ENCODE data around the gene PAWR. TPM values are rescaled to one million over a fixed set of nuclear protein-coding genes. Genes with fewer than 3 reads are reported as not detected.
A peak's percentile ranks its signal among the peaks of the same experiment; 100 is the strongest.

The PAWR gene
- total and polyA plus RNA-seq, 2 of the 13 experiments (the other 11 are each of a cell fraction or from before 2014, with no cell fraction given), result 29.1 to 36.1 TPM

DNA sequence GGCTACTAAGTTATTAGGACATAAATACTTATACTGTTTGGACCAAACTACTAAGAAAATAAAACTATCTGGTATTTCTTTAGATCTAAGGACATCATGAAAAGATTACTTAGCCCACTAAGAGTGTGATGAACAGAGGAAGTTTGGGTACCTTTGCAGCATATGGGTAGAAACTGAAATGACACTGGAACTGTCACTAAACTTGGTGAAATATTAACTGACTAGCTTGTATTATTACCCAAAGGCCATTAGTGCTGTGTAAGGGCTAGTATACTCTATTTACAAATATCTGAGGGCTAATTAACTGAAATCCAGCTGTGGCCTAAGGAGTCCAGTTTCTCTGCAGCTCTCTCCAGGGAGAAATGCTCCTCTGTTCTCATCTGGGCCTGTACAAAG is 45.5 kb downstream of the PAWR start (continued):
- TF ChIP-seq ZBTB33 (CRISPR knock-in tag; IDR thresholded peaks at IDR 0.05) (no peak), NR2C2 (CRISPR knock-in tag; IDR thresholded peaks at IDR 0.05; ENCODE audit: borderline replicate concordance) (no peak), ZFP36L1 (CRISPR knock-in tag; IDR thresholded peaks at IDR 0.05) (no peak), SOX13 (IDR thresholded peaks at IDR 0.05) (no peak), SOX13 (CRISPR knock-in tag; conservative IDR thresholded peaks at IDR 0.05 in 1 of 2, IDR thresholded peaks at IDR 0.05 in 1 of 2) (0 out of 4 replicates have a peak, but pooled peaks of 1 of the 2 experiments have one; percentile 5)

DNA sequence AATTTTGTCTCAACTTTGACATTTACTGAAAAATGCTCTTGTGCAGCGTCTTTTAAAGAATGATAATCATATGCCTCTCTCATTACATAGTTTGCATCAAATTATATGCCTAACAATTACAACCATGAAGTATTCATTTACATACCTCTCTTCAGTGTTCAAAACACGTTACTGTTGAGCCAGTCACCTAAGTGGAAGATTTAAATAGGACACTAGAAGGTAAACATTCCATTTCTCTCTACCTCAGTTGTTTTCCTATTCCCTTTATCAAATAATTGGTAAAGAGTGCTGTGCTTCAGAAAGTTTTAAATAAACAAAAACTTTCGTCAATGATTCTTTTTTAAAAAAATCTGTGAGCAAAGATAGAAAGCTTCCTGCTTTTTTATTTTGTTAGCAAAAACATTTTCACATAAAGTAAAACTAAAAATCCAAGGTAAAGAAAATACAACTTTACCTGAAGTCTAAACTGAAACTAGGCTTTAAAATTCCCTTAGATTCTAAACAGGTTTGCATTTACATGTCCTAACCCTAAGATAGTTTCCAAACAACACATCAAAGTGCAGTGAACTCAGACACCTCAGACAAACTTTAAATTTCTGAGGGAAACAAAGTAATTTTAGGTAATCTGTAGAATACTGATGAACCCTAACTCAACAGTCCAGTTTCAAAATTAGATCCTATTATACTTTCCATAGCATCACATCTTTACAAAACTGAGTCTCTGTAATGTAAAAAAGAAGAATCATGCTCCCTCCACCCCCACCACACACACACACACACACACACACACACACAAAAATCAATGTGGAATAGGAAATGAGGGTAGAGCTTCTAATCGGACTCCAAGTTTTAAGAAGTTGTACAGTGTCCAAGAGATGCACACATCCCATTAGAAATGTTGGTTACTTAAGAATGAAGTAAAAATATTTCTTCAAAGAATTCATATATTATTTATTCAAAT is 46.2 kb downstream of the PAWR start:
- FAIRE-seq, result no peak
- TF ChIP-seq, protein P1, sequence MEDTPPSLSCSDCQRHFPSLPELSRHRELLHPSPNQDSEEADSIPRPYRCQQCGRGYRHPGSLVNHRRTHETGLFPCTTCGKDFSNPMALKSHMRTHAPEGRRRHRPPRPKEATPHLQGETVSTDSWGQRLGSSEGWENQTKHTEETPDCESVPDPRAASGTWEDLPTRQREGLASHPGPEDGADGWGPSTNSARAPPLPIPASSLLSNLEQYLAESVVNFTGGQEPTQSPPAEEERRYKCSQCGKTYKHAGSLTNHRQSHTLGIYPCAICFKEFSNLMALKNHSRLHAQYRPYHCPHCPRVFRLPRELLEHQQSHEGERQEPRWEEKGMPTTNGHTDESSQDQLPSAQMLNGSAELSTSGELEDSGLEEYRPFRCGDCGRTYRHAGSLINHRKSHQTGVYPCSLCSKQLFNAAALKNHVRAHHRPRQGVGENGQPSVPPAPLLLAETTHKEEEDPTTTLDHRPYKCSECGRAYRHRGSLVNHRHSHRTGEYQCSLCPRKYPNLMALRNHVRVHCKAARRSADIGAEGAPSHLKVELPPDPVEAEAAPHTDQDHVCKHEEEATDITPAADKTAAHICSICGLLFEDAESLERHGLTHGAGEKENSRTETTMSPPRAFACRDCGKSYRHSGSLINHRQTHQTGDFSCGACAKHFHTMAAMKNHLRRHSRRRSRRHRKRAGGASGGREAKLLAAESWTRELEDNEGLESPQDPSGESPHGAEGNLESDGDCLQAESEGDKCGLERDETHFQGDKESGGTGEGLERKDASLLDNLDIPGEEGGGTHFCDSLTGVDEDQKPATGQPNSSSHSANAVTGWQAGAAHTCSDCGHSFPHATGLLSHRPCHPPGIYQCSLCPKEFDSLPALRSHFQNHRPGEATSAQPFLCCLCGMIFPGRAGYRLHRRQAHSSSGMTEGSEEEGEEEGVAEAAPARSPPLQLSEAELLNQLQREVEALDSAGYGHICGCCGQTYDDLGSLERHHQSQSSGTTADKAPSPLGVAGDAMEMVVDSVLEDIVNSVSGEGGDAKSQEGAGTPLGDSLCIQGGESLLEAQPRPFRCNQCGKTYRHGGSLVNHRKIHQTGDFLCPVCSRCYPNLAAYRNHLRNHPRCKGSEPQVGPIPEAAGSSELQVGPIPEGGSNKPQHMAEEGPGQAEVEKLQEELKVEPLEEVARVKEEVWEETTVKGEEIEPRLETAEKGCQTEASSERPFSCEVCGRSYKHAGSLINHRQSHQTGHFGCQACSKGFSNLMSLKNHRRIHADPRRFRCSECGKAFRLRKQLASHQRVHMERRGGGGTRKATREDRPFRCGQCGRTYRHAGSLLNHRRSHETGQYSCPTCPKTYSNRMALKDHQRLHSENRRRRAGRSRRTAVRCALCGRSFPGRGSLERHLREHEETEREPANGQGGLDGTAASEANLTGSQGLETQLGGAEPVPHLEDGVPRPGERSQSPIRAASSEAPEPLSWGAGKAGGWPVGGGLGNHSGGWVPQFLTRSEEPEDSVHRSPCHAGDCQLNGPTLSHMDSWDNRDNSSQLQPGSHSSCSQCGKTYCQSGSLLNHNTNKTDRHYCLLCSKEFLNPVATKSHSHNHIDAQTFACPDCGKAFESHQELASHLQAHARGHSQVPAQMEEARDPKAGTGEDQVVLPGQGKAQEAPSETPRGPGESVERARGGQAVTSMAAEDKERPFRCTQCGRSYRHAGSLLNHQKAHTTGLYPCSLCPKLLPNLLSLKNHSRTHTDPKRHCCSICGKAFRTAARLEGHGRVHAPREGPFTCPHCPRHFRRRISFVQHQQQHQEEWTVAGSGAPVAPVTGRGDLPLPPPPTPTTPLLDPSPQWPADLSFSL (CRISPR knock-in tag; IDR thresholded peaks at IDR 0.05), result peak; percentile 73
- TF ChIP-seq ZIK1 (CRISPR knock-in tag; IDR thresholded peaks at IDR 0.05; ENCODE audit: borderline replicate concordance, low read depth) (no peak), HDAC1 (CRISPR knock-in tag; IDR thresholded peaks at IDR 0.05) (peak; percentile 41; the same call in 1 of the 2 replicates), ZNF235 (CRISPR knock-in tag; IDR thresholded peaks at IDR 0.05; ENCODE audit: borderline replicate concordance) (no peak), ZNF776 (CRISPR knock-in tag; IDR thresholded peaks at IDR 0.05) (no peak), PAF1 (CRISPR knock-in tag; IDR thresholded peaks at IDR 0.05) (no peak), CBX2 (IDR thresholded peaks at IDR 0.05; ENCODE audit: low read depth, low read length) (no peak), CBX2 (CRISPR knock-in tag; IDR thresholded peaks at IDR 0.05; ENCODE audit: low read depth) (no peak)

More for the DNA sequence above, 46.2 kb downstream of the PAWR start:
- Histone ChIP-seq H3K27ac (ENCODE audit: extremely low read length, insufficient read depth, low read length) (peak overlapping the region; percentile 56), H3K9ac (ENCODE audit: insufficient read depth, low read depth, low read length) (peak overlapping the region; percentile 21; the same call in 1 of the 2 replicates), H3K4me3 (replicated peaks in 1 of 3; ENCODE audit: insufficient read depth in 1 of 3, low read depth in 2 of 3, low read length in 3 of 3) (peak overlapping the region in 2 of 3 experiments; percentile 10 to 29; a peak in 2 of 6 replicates), H3K4me1 (ENCODE audit: insufficient read depth, low read length) (peaks cover 75% of the 10 kb centered on the region), H3K27me3 (ENCODE audit: control insufficient read depth in 1 of 2, insufficient read depth in 2 of 2, low read length in 2 of 2) (no peaks in the 10 kb centered on the region), H2AFZ (ENCODE audit: low read length) (no peak overlapping the region), H3K79me2 (ENCODE audit: insufficient read depth, low read length) (peaks cover 82% of the 10 kb centered on the region), H3K9me3 (ENCODE audit: low read length) (no peaks in the 10 kb centered on the region), H4K20me1 (ENCODE audit: insufficient read depth, low read length) (peaks cover 36% of the 10 kb centered on the region), H3K36me3 (replicated peaks in 1 of 2; ENCODE audit: control insufficient read depth in 1 of 2, insufficient read depth in 2 of 2, low read length in 2 of 2) (0 out of 5 replicates have a peak, but pooled peaks cover 3 to 12% of the 10 kb centered on the region in 2 experiments), H3K4me2 (ENCODE audit: low read depth, low read length) (peak overlapping the region; percentile 54)
- intact Hi-C loops (cut with micrococcal nuclease; ENCODE audit: unreplicated experiment) (loop anchor here (5.0 kb wide), 1 partner anchor 43 kb away; no protein-coding TSS in a partner anchor), in situ Hi-C loops (cut with HindIII; ENCODE audit: extremely low pct_ligation_motif_present, low pct_unique_long_range_greater_than_20kb) (no loop called here)
- CTCF ChIA-PET (ENCODE audit: low intra/inter-chr PET ratio, low total read pairs), result no interaction called here
- peak; percentile 15 for DNase-seq (ENCODE audit: low spot score)
- POLR2A ChIA-PET, result interaction anchor here (0.6 to 1.8 kb wide), 4 partner anchors 8 to 48 kb away, joined by 3 to 5 read pairs (median 3); partner anchors contain the start of gene PAWR
- WGBS (ENCODE audit: low lambda C conversion rate), result 20% methylated on average over 4 of the region's 4 CpGs
- ATAC-seq, result peak; percentile 26; the same call in 1 of the 3 replicates
- BruUV-seq (replicated peaks), result no TSS peak
